ENCODE results near the gene TMEM125. TPM values are rescaled to one million over a fixed set of nuclear protein-coding genes. Genes with fewer than 3 reads are reported as not detected.

TMEM125 gene
- total RNA-seq, 4 donors from 2014 or later = 19.7 to 66.8 (median 51.2) TPM

DNA sequence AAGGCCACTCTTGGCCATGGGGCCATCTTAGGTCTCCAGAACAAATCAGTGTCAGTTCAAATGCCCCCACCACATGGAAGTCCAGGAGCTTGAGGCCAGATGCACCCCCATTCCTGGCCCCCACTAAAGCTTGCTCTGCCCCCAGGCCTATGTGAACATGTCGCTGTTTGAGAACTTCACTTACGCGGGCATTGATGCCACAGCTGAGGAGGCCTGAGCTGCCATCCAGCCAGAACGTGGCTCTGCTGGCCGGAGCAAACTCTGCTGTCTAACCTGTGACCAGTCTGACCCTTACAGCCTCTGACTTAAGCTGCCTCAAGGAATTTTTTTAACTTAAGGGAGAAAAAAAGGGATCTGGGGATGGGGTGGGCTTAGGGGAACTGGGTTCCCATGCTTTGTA lies 52.7 kb downstream of the TMEM125 start:
- H3K4me1 ChIP-seq = no peaks in the 10 kb centered on the region
- in situ Hi-C loops (cut with MboI; ENCODE audit: low pct_ligation_motif_present in 1 of 4, low pct_unique_long_range_greater_than_20kb in 1 of 4, low sequenced_read_pairs in 3 of 4) (no loop called here), intact Hi-C loops (cut with DNase I; ENCODE audit: low total_unique reads) (no loop called here)
- no peak for DNase-seq
- H3K36me3 ChIP-seq = no peaks in the 10 kb centered on the region
- TF ChIP-seq POLR2A (IDR thresholded peaks at IDR 0.05) (no peak), POLR2AphosphoS5 (IDR thresholded peaks at IDR 0.05) (no peak), EP300 (IDR thresholded peaks at IDR 0.05; ENCODE audit: low read depth) (no peak)
- TF ChIP-seq, protein P1, sequence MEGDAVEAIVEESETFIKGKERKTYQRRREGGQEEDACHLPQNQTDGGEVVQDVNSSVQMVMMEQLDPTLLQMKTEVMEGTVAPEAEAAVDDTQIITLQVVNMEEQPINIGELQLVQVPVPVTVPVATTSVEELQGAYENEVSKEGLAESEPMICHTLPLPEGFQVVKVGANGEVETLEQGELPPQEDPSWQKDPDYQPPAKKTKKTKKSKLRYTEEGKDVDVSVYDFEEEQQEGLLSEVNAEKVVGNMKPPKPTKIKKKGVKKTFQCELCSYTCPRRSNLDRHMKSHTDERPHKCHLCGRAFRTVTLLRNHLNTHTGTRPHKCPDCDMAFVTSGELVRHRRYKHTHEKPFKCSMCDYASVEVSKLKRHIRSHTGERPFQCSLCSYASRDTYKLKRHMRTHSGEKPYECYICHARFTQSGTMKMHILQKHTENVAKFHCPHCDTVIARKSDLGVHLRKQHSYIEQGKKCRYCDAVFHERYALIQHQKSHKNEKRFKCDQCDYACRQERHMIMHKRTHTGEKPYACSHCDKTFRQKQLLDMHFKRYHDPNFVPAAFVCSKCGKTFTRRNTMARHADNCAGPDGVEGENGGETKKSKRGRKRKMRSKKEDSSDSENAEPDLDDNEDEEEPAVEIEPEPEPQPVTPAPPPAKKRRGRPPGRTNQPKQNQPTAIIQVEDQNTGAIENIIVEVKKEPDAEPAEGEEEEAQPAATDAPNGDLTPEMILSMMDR (IDR thresholded peaks at IDR 0.05) = no peak
- no peak overlapping the region for H3K27ac ChIP-seq
- WGBS, 2 donors (ENCODE audit: low coverage in 1 of 2) = 88% methylated on average over 5 of the region's 5 CpGs; no CpG with 5 or more reads in 1 of the 2 donors
- peaks cover 0 to 3% of the 10 kb centered on the region in 2 donors for H3K9me3 ChIP-seq
- no peak overlapping the region for H3K4me3 ChIP-seq
- H3K27me3 ChIP-seq = no peaks in the 10 kb centered on the region

Other genes with a start within 250 kb of the TMEM125 start
- 10 to 100 TPM; 12.5 to 35.5 (median 30.1) TPM for gene EBNA1BP2, start 97.7 kb upstream of the TMEM125 start, total RNA-seq
- not detected for gene CFAP57, start 97.7 kb upstream of the TMEM125 start, total RNA-seq
- gene C1orf210, start 15.6 kb downstream of the TMEM125 start, total RNA-seq = 100 to 1,000 TPM in 1 of 4 donors, 10 to 100 TPM in 3; 43.8 to 100 (median 57.6) TPM
- gene TIE1, start 31.0 kb downstream of the TMEM125 start, total RNA-seq = 1 to 10 TPM; 2.4 to 7.8 (median 5.3) TPM
- under 1 TPM in 1 of 4 donors, not detected in 3; 0.32 TPM for gene MPL, start 67.8 kb downstream of the TMEM125 start, total RNA-seq
- 10 to 100 TPM in 1 of 4 donors, 1 to 10 TPM in 2, not detected in 1; 2.9 to 38.4 (median 4.5) TPM for gene CDC20, start 89.0 kb downstream of the TMEM125 start, total RNA-seq
- 100 to 1,000 TPM in 1 of 4 donors, 10 to 100 TPM in 3; 58.4 to 114 (median 99.5) TPM for gene ELOVL1, start 98.0 kb downstream of the TMEM125 start, total RNA-seq
- 10 to 100 TPM; 12.7 to 41.9 (median 25.0) TPM for gene MED8, start 119.8 kb downstream of the TMEM125 start, total RNA-seq
- 100 to 1,000 TPM in 2 of 4 donors, 10 to 100 TPM in 2; 43.1 to 106 (median 82.2) TPM for gene SZT2, start 119.9 kb downstream of the TMEM125 start, total RNA-seq
- gene HYI, start 183.9 kb downstream of the TMEM125 start, total RNA-seq = 100 to 1,000 TPM in 3 of 4 donors, 10 to 100 TPM in 1; 71.1 to 126 (median 119) TPM

Data from transverse colon (tissue), 4 donors.